Endodermal cell (in vitro differentiated cells): ENCODE measurements around the gene RASAL2. TPM values are rescaled to one million over a fixed set of nuclear protein-coding genes. Genes with fewer than 3 reads are reported as not detected.

Source experiments
- DNase-seq: peaks from one replicate; pipeline ENCODE4 v3.0.0-alpha.2; 2017
- H3K27ac ChIP-seq: 2 replicates; pipeline ENCODE4 v1.5.1; 2013; ENCODE audit warnings: mild to moderate bottlenecking, low read depth, low read length, moderate library complexity
- H3K27me3 ChIP-seq: 2 replicates; pipeline ENCODE4 v1.6.1; 2013; ENCODE audit warnings: mild to moderate bottlenecking, low read length, moderate library complexity; ENCODE audit not compliant: insufficient read depth, control insufficient read depth, poor library complexity, severe bottlenecking
- H3K36me3 ChIP-seq: 2 replicates; pipeline ENCODE4 v1.7.0; 2013; ENCODE audit warnings: mild to moderate bottlenecking, low read length, moderate library complexity; ENCODE audit not compliant: control insufficient read depth, insufficient read depth
- H3K4me1 ChIP-seq: one replicate; pipeline ENCODE4 v1.7.0; 2013; ENCODE audit warnings: low read length; ENCODE audit not compliant: control insufficient read depth, insufficient read depth
- H3K4me3 ChIP-seq: 2 replicates; pipeline ENCODE4 v1.5.1; 2013; ENCODE audit warnings: mild to moderate bottlenecking, low read length, moderate library complexity
- H3K9ac ChIP-seq: 2 replicates; pipeline ENCODE4 v1.6.1; 2013; ENCODE audit warnings: mild to moderate bottlenecking, low read length, moderate library complexity; ENCODE audit not compliant: poor library complexity, severe bottlenecking; ENCODE audit errors: extremely low read depth
- H3K9me3 ChIP-seq: 2 replicates; pipeline ENCODE4 v1.6.1; 2013; ENCODE audit warnings: mild to moderate bottlenecking, low read length, moderate library complexity; ENCODE audit not compliant: control insufficient read depth
- H3K27ac Mint-ChIP-seq: 2 replicates; pipeline ENCODE4 v1.8.0; 2020; ENCODE audit warnings: mixed read lengths
- H3K27me3 Mint-ChIP-seq: 2 replicates; pipeline ENCODE4 v1.8.0; 2021; ENCODE audit warnings: mild to moderate bottlenecking, mixed read lengths; ENCODE audit not compliant: insufficient read depth
- H3K36me3 Mint-ChIP-seq: 2 replicates; pipeline ENCODE4 v1.8.0; 2020; ENCODE audit warnings: low read depth, mixed read lengths
- H3K4me1 Mint-ChIP-seq: 2 replicates; pipeline ENCODE4 v1.8.0; 2020; ENCODE audit warnings: mixed read lengths
- H3K4me3 Mint-ChIP-seq: 2 replicates; pipeline ENCODE4 v1.8.0; 2020; ENCODE audit warnings: mild to moderate bottlenecking, moderate library complexity, mixed read lengths
- H3K9me3 Mint-ChIP-seq: 2 replicates; pipeline ENCODE4 v1.8.0; 2020; ENCODE audit warnings: mild to moderate bottlenecking, mixed read lengths
- WGBS, 2 experiments: methylation state at CpG; one replicate each; pipeline versions ENCODE4 v1.1.5 to v1.1.7; 2013; ENCODE audit warnings: missing lambda C conversion rate in 2 of 2, mixed read lengths in 1 of 2; ENCODE audit not compliant: insufficient coverage in 1 of 2, insufficient read length in 1 of 2; 5-methylcytosine and 5-hydroxymethylcytosine counted together
- total RNA-seq, 2 donors: library from RNA; stranded (reverse); fragmentation: NEBNext Ultra II Directional in 1 of 2; extraction: Animal tissue kit (Norgen Biotek cat#: 25700) in 1 of 2; gene quantifications; 2 replicates in 1 of 2; 3 replicates in 1 of 2; pipeline ENCODE4 v1.2.1, GENCODE V29; 2021
- TF ChIP-seq, protein P1 (sequence below): fragments of 200-600 bp; sonication (generic); conservative IDR thresholded peaks from 2 replicates; pipeline ENCODE4 v1.5.0; 2021; ENCODE audit warnings: antibody characterized with exemption, mild to moderate bottlenecking

Gene RASAL2
- total RNA-seq, 2 donors from 2014 or later, result 21.8 to 22.1 TPM

DNA sequence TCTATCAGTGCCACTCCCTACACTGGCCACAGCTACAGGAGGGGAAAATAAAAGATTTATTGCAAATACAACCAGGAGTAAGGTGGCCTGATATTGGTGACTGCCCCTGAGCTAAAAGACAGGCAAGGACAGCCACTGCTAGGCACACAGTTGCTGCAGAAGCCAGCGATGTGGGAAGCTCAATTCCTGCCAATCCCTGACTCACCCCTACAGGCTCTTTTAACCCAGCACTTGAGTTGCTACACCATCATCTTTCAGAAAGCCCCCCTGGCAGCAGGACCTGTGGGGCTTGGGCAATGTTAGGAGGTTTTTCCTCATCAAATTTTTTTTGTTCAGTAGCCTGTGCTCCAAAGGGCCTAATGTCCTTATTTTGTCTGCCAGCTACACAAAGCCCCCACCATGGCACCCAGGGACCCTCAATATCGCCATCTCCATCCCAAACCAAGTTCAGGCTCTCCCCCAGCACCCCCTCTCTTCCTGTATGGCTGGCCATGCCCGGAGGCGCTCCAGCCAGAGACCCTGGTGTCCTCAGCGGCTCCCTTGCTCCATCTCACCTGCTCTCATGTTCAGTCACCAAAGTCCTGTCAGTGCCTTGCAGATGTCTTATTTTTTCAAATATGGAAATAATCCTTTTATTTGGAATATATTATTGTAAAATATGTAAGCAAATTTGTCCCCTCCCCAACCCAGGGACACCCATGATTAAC, 389.5 kb downstream of the RASAL2 start:
- Histone ChIP-seq H3K9ac (no peak overlapping the region), H3K27me3 (no peaks in the 10 kb centered on the region), H3K9me3 (no peaks in the 10 kb centered on the region), H3K4me3 (no peak overlapping the region), H3K4me1 (no peaks in the 10 kb centered on the region), H3K36me3 (no peaks in the 10 kb centered on the region), H3K27ac (no peak overlapping the region)
- Mint-ChIP-seq H3K9me3 (no peaks in the 10 kb centered on the region), H3K4me1 (peaks cover 10% of the 10 kb centered on the region), H3K4me3 (no peak overlapping the region), H3K27ac (no peak overlapping the region), H3K27me3 (no peaks in the 10 kb centered on the region), H3K36me3 (peaks cover 6% of the 10 kb centered on the region)
- 87 to 93% methylated on average over 3 to 5 of the region's 5 CpGs for WGBS, 2 experiments
- TF ChIP-seq, protein P1, sequence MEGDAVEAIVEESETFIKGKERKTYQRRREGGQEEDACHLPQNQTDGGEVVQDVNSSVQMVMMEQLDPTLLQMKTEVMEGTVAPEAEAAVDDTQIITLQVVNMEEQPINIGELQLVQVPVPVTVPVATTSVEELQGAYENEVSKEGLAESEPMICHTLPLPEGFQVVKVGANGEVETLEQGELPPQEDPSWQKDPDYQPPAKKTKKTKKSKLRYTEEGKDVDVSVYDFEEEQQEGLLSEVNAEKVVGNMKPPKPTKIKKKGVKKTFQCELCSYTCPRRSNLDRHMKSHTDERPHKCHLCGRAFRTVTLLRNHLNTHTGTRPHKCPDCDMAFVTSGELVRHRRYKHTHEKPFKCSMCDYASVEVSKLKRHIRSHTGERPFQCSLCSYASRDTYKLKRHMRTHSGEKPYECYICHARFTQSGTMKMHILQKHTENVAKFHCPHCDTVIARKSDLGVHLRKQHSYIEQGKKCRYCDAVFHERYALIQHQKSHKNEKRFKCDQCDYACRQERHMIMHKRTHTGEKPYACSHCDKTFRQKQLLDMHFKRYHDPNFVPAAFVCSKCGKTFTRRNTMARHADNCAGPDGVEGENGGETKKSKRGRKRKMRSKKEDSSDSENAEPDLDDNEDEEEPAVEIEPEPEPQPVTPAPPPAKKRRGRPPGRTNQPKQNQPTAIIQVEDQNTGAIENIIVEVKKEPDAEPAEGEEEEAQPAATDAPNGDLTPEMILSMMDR, result no peak
- no peak for DNase-seq

DNA sequence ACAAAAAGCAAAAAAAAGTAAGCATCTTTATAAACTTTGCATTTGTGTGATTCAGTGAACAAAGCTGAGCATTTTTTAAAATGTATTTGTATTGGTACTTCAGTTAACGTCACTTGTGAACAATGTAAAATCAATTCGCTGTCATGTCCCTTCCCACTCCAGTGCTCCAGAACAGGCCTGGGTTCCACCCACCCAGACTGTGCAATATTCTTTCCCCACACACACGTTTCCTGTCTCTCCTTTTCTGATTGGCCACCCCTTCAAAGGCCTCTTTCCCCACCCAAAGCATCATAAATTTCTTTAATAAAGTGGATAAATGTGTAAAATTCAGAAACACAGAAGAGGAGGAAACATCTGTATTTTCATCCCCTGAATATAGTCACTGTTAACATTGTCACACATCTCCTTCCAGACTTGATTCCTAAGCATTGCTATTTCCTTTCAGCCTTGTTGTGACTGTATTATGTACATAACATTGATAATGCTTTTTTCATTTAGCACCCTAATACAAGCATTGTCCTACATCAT, 390.9 kb downstream of the RASAL2 start:
- no peak overlapping the region for H3K9ac ChIP-seq
- Mint-ChIP-seq H3K27ac (no peak overlapping the region), H3K9me3 (no peaks in the 10 kb centered on the region), H3K4me3 (no peak overlapping the region), H3K36me3 (peaks cover 3% of the 10 kb centered on the region), H3K27me3 (no peaks in the 10 kb centered on the region), H3K4me1 (peaks cover 10% of the 10 kb centered on the region)
- no peaks in the 10 kb centered on the region for H3K36me3 ChIP-seq
- no peak for DNase-seq
- H3K27me3 ChIP-seq, result no peaks in the 10 kb centered on the region
- H3K9me3 ChIP-seq, result no peaks in the 10 kb centered on the region
- TF ChIP-seq, protein P1, result no peak
- no peak overlapping the region for H3K27ac ChIP-seq
- H3K4me1 ChIP-seq, result no peaks in the 10 kb centered on the region
- no peak overlapping the region for H3K4me3 ChIP-seq
- 91% methylated on average over 3 of the region's 3 CpGs; no CpG with 5 or more reads in 1 of the 2 experiments for WGBS, 2 experiments

DNA sequence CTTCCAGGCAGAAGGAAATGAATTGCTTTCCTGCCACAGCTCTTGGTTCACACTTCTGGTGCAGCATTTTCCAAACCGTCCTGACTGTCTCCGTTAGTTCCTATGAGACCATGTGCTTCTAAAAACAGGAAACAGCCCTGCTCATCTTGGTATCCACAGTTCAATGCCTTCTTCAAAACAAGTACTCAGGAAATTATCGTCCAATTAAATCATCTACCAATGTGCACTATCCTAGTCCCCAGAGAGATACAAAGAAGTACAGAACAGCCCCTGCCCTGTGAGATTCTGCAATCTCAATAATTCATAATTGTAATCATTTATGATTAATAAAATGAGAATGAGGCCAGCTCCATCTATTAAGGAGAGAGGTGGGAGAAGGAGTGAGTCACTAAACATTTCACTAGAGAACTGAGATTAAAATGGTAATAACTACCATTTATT, 391.7 kb downstream of the RASAL2 start:
- Histone ChIP-seq H3K27ac (no peak overlapping the region), H3K9me3 (no peaks in the 10 kb centered on the region), H3K4me3 (no peak overlapping the region), H3K27me3 (no peaks in the 10 kb centered on the region), H3K4me1 (no peaks in the 10 kb centered on the region), H3K9ac (no peak overlapping the region), H3K36me3 (no peaks in the 10 kb centered on the region)
- H3K4me3 Mint-ChIP-seq, result no peak overlapping the region
- WGBS, 2 experiments, result 41 to 68% methylated on average over 2 to 3 of the region's 3 CpGs
- no peaks in the 10 kb centered on the region for H3K27me3 Mint-ChIP-seq
- no peaks in the 10 kb centered on the region for H3K9me3 Mint-ChIP-seq
- H3K27ac Mint-ChIP-seq, result no peak overlapping the region
- no peak for DNase-seq
- H3K4me1 Mint-ChIP-seq, result peaks cover 10% of the 10 kb centered on the region
- TF ChIP-seq, protein P1, result no peak
- H3K36me3 Mint-ChIP-seq, result peaks cover 3% of the 10 kb centered on the region
